Heart right ventricle (tissue), 16 donors: ENCODE measurements around the gene TEAD1. TPM values are rescaled to one million over a fixed set of nuclear protein-coding genes. Genes with fewer than 3 reads are reported as not detected.

Experiments used
- ATAC-seq, 8 donors: fragments of 200-7000 bp; cut with Tn5 transposase; one replicate each; pipeline ENCODE4 v1.9.1; 2020; ENCODE audit warnings: mild to moderate bottlenecking in 8 of 8, moderate library complexity in 8 of 8, moderate number of reproducible peaks in 1 of 8
- DNase-seq, 2 donors: peaks; one replicate each; pipeline ENCODE4 v3.0.0-alpha.2; 2020
- H3K27ac ChIP-seq, 10 donors: fragments of 200-600 bp; sonication (generic) in 2 of 10; one replicate each; pipeline versions ENCODE4 v1.5.0 to v1.8.0; 2020 to 2022; ENCODE audit warnings: mild to moderate bottlenecking in 3 of 10
- H3K27me3 ChIP-seq, 7 donors: fragments of 200-600 bp; one replicate each; pipeline ENCODE4 v1.8.0; 2021 to 2022; ENCODE audit warnings: mild to moderate bottlenecking in 2 of 7
- H3K36me3 ChIP-seq, 9 donors: fragments of 200-600 bp; sonication (generic) in 1 of 9; one replicate each; pipeline versions ENCODE4 v1.5.0 to v1.8.0; 2020 to 2022; ENCODE audit warnings: mild to moderate bottlenecking in 2 of 9
- H3K4me1 ChIP-seq, 9 donors: fragments of 200-600 bp; sonication (generic) in 1 of 9; one replicate each; pipeline versions ENCODE4 v1.5.0 to v1.8.0; 2020 to 2022; ENCODE audit warnings: mild to moderate bottlenecking in 4 of 9
- H3K4me3 ChIP-seq, 10 donors: fragments of 200-600 bp; sonication (generic) in 2 of 10; one replicate each; pipeline versions ENCODE4 v1.5.0 to v1.8.0; 2020 to 2022; ENCODE audit warnings: mild to moderate bottlenecking in 7 of 10, moderate library complexity in 2 of 10
- H3K9me3 ChIP-seq, 11 donors: fragments of 200-600 bp in 10 of 11; sonication (generic) in 2 of 11; one replicate each; pipeline versions ENCODE4 v1.5.0 to v1.8.0; 2013 to 2022; ENCODE audit warnings: mild to moderate bottlenecking in 2 of 11, control low read depth in 1 of 11, moderate library complexity in 1 of 11
- CTCF ChIP-seq, 9 donors: fragments of 200-600 bp; sonication (generic) in 2 of 9; IDR thresholded peaks; one replicate each; pipeline versions ENCODE4 v1.5.0 to v1.8.0; 2021 to 2022; ENCODE audit warnings: antibody characterized with exemption in 9 of 9, mild to moderate bottlenecking in 5 of 9, moderate library complexity in 1 of 9
- WGBS, 2 donors: extraction: QIAGEN DNeasy Blood & Tissue Kit; methylation state at CpG; one replicate each; pipeline ENCODE4 v1.1.7; 2013; ENCODE audit warnings: inconsistent platforms in 1 of 2; 5-methylcytosine and 5-hydroxymethylcytosine counted together
- intact Hi-C, 10 donors: fragments of 100-400 bp; cut with DNase I; formaldehyde crosslinking; loops; one replicate each; pipeline versions ENCODE4 v1.11.1 to v1.14.2; 2022
- polyA plus RNA-seq, 2 donors: library from polyadenylated mRNA; stranded (reverse); fragments of 200-250 nt; gene quantifications; one replicate each; pipeline ENCODE4 v1.2.3, GENCODE V29; 2013
- total RNA-seq, 10 donors: library from RNA; stranded (reverse); fragmentation: NEBNext Ultra II Directional in 3 of 10; extraction: Animal tissue kit (Norgen Biotek cat#: 25700) in 3 of 10; gene quantifications; one replicate each; pipeline versions ENCODE4 v1.2.1 to v1.2.4, GENCODE V29; 2021 to 2023
- donor health status: Arrhythmogenic right ventricular cardiomyopathy.
- donor health status: ischemic (EF 13 %, LVEDD 7.1; RV severe dilation, severe dysfunction).
- donor health status: healthy with polysubstance abuse.
- donor health status: DM: no; HTN: yes; CAD: no.
- donor health status: DM: no; HTN: no; CAD: no.
- donor health status: ischemic (EF 25% LVEDD 6.9; RV normal size, moderate dysfunction).
- donor health status: ischemic (EF 25% LVEDD 5.7; RV mildly dilated, moderate dysfunction).
- donor health status: healthy.
- donor health status: DM: yes; HTN: yes; CAD: no.
- donor health status: Ischemic cardiomyopathy.
- donor health status: ischemic (EF 35%, LVEDD 5.7; RV mildly dilated, moderate dysfunction).
- donor health status: nonischemic (EF 11% LVEDD 7.7; RV severe dilation, severe dysfunction).
- donor health status: DM: yes; HTN: yes; CAD: no.
- donor health status: PGD.
- donor health status: ischemic (EF 29% LVEDD 5.4; RV normal size, mild dysfunction).
- donor health status: nonischemic (EF 23%, LVEDD 6.1; RV moderate dilation, normal function).

TEAD1 gene
- total and polyA plus RNA-seq, 12 donors: 12.7 to 138 (median 116) TPM

GRCh38 chr11:12678991-12679390, 4.8 kb downstream of the TEAD1 start:
- Histone ChIP-seq H3K4me1 (peaks cover 0 to 70% (median 54%) of the 10 kb centered on the region in 9 donors), H3K27me3 (peaks cover 0 to 72% (median 0%) of the 10 kb centered on the region in 7 donors), H3K4me3 (no peak overlapping the region), H3K27ac (peak overlapping the region in 1 of 10 donors; percentile 10), H3K36me3 (peaks cover 0 to 5% (median 0%) of the 10 kb centered on the region in 9 donors), H3K9me3 (no peaks in the 10 kb centered on the region)
- DNase-seq: no peak
- intact Hi-C loops: loop anchor here in 9 of 10 donors (5.0 to 10.0 kb wide), 5 partner anchors 133 to 264 kb away; no protein-coding TSS in a partner anchor
- no peak for ATAC-seq
- 78 to 87% methylated on average over 5 of the region's 5 CpGs for WGBS, 2 donors
- no peak for TF ChIP-seq CTCF (IDR thresholded peaks at IDR 0.05)

- Histone ChIP-seq H3K27ac (peak overlapping the region in 3 of 10 donors; percentile 18 to 56 (median 31)), H3K4me3 (no peak overlapping the region), H3K36me3 (peaks cover 0 to 5% (median 0%) of the 10 kb centered on the region in 9 donors), H3K27me3 (peaks cover 0 to 69% (median 0%) of the 10 kb centered on the region in 7 donors), H3K4me1 (peaks cover 0 to 75% (median 55%) of the 10 kb centered on the region in 9 donors), H3K9me3 (no peaks in the 10 kb centered on the region)
- intact Hi-C loops: loop anchor here in 9 of 10 donors (5.0 to 10.0 kb wide), 5 partner anchors 133 to 265 kb away; no protein-coding TSS in a partner anchor
- no peak for ATAC-seq
- DNase-seq: no peak
- TF ChIP-seq CTCF (IDR thresholded peaks at IDR 0.05): no peak
Measured at GRCh38 chr11:12679471-12679870, 5.2 kb downstream of the TEAD1 start.

- H3K36me3 ChIP-seq: peaks cover 0 to 5% (median 0%) of the 10 kb centered on the region in 9 donors
- H3K27me3 ChIP-seq: peaks cover 0 to 62% (median 0%) of the 10 kb centered on the region in 7 donors
- H3K9me3 ChIP-seq: no peaks in the 10 kb centered on the region
- DNase-seq (peak; percentile 82), ATAC-seq (peak; percentile 82 to 92 (median 87))
- peak overlapping the region in 7 of 10 donors; percentile 28 to 60 (median 37) for H3K27ac ChIP-seq
- intact Hi-C loops: loop anchor here in 1 of 10 donors (5.0 kb wide), 1 partner anchor 132 kb away; no protein-coding TSS in a partner anchor
- WGBS, 2 donors: 24 to 32% methylated on average over 21 of the region's 21 CpGs
- H3K4me3 ChIP-seq: peak overlapping the region in 4 of 10 donors; percentile 16 to 25 (median 22)
- H3K4me1 ChIP-seq: peaks cover 0 to 84% (median 64%) of the 10 kb centered on the region in 9 donors
- TF ChIP-seq CTCF (IDR thresholded peaks at IDR 0.05): no peak
Measured at GRCh38 chr11:12680246-12680939, 6.2 kb downstream of the TEAD1 start.

- Histone ChIP-seq H3K27me3 (peaks cover 0 to 57% (median 0%) of the 10 kb centered on the region in 7 donors), H3K9me3 (no peaks in the 10 kb centered on the region), H3K4me1 (peaks cover 0 to 86% (median 65%) of the 10 kb centered on the region in 9 donors), H3K36me3 (peaks cover 0 to 5% (median 0%) of the 10 kb centered on the region in 9 donors), H3K4me3 (peak overlapping the region in 1 of 10 donors; percentile 25), H3K27ac (peak overlapping the region in 5 of 10 donors; percentile 28 to 60 (median 37))
- ATAC-seq: no peak
- intact Hi-C loops: loop anchor here in 1 of 10 donors (5.0 kb wide), 1 partner anchor 131 kb away; no protein-coding TSS in a partner anchor
- DNase-seq: no peak
- no peak for TF ChIP-seq CTCF (IDR thresholded peaks at IDR 0.05)
- 59 to 74% methylated on average over 2 of the region's 2 CpGs for WGBS, 2 donors
Measured at GRCh38 chr11:12680940-12681258, 6.7 kb downstream of the TEAD1 start.
